NCI-H510A treated with DMSO at 0.1 percent for 48 hours (cell line): ENCODE data around the gene KCNG3.
A peak's percentile ranks its signal among the peaks of the same experiment; 100 is the strongest.

Experiments used
- DNase-seq: peaks from one replicate; lab custom pipeline; 2025; lab: John Stamatoyannopoulos, UW

Gene KCNG3, protein sequence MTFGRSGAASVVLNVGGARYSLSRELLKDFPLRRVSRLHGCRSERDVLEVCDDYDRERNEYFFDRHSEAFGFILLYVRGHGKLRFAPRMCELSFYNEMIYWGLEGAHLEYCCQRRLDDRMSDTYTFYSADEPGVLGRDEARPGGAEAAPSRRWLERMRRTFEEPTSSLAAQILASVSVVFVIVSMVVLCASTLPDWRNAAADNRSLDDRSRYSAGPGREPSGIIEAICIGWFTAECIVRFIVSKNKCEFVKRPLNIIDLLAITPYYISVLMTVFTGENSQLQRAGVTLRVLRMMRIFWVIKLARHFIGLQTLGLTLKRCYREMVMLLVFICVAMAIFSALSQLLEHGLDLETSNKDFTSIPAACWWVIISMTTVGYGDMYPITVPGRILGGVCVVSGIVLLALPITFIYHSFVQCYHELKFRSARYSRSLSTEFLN

GRCh38 chr2:42493468-42494354 lies at the start of gene KCNG3:
Gene KCNG3 (minus strand): TSS chr2:42493982. CDS start chr2:42493501, 481 bp downstream.
- peak; percentile 78 for DNase-seq

DNA sequence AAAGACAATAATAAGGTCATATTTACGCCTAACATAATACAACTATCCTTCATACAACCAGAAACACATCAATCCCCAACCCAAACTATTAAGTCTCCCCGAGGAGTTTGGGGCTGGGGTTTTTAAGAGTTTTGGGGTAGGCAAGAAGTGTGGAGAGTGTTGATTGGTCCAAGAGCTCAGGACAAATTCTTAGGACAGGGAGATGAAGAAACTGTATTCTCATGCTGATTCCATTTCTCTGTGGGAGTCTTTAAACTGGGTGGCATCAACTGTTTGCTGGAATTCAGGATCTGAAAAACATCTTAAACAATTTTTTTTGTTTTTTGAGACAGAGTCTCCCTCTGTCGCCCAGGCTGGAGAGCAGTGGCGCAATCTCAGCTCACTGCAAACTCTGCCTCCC lies 49.1 kb upstream of the KCNG3 start:
- DNase-seq: no peak

GRCh38 chr2:42537493-42537892 lies 43.7 kb upstream of the KCNG3 start:
- DNase-seq: no peak

- DNase-seq: no peak
Measured at GRCh38 chr2:42532397-42532796, 38.6 kb upstream of the KCNG3 start.

DNA sequence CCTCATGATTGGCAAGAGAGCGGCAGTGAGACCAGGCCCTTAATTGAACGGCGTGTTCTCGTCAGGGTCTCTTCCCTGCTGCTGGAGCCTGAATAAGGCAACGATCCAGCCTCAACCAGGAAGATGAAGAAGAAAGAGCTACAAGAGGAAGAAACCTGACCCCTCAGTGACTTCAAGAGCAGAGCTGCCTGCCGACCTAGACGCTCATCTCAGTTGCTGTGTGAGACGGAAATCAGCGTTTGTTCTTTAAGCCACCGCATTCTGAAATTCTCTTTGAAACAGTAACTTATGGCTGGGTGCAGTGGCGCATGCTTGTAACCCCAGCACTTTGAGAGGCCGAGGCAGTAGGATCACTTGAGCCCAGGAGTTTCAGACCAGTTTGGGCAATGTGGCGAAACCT lies 29.6 kb upstream of the KCNG3 start:
- DNase-seq: peak; percentile 56

GRCh38 chr2:42522035-42522434 lies 28.3 kb upstream of the KCNG3 start:
- no peak for DNase-seq

DNA sequence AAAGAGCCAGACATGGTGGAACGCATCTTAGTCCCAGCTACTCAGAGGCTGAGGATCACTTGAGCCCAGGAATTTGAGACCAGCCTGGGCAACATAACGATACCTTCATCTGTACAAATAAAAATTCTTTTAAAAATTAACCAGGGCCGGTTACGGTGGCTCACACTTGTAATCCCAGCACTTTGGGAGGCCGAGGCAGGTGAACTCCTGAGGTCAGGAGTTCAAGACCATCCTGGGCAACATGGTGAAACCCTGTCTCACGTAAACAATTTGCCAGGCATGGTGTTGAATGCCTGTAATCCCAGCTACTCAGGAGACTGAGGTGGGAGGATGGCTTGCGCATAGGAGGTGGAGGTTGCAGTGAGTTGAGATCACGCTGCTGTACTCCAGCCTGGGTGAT lies 25.8 kb upstream of the KCNG3 start:
- no peak for DNase-seq

DNA sequence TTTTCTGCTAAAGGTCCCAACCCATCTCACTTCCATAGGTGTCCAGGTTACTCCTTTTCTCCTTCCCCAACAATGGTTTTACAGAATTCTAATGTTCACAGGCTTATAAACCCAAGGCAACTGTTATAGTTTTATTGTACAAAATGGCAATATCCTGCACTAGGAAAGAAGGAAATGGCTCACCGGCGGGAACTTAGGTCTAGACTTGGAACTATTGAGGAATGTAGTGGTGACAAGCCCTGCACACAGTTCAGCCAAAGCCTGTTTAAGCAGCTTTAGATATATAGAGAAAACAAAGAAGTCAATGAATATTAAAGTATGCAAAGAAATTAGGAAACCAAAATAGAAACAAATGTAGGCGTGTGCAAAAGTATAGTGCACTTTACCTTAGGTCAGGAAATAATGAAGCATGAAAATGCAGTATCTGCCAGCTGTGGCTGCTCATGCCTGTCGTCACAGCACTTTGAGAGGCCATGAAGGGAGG lies 22.7 kb upstream of the KCNG3 start:
- no peak for DNase-seq

DNA sequence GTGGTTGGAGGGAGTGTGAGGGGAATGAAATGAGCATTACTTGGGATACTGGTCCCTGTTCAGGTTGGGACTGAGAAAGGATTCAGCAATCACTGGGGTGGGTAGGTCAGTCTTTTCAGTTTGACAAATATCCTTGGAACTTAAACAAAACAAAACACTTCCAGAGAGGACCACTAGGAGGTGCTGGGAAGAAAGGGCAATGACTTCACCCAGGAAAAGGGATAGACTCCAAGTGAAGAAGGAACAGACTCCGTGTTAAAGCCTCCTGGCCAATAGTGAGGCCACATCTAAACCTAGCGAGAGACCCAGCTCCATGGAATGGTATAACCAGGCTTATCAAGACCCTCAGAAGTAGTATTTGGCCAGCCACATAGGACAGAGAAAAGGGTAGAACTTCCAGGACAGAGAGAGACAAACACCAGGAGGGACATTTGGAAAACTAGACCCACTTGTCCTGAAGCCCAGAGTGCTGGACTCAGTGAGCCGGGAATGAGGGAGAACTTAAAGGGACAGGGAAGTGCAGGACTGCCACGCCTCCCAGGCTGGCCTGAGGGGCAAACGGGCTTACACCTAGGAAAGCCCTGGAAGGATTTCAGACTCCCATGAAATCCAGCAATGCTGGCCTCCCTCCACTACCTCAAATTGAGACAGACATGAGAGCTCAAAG lies 19.6 kb upstream of the KCNG3 start:
- peak; percentile 20 for DNase-seq

- DNase-seq: no peak
Measured at GRCh38 chr2:42510608-42511243, 16.9 kb upstream of the KCNG3 start.

DNA sequence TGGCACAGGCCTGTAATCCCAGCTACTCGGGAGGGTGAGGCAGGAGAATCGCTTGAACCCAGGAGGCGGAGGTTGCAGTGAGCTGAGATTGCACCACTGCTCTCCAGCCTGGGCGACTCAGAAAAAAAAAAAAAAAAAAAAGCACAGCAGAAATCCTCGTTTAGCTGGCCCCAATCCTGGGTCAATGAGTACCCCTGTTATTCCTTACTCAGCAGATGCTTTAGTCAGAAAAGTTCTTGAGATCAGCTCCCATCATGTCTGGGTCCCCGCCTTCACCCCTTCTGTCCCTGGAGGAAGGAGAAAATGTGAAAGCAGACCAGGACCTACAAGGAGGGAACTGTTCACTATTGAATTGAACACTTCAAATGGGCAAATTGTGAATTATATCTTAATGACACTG lies 16.4 kb upstream of the KCNG3 start:
- DNase-seq: no peak

- DNase-seq: no peak
Measured at GRCh38 chr2:42504364-42505230, 10.8 kb upstream of the KCNG3 start.

- DNase-seq: no peak
Measured at GRCh38 chr2:42503291-42503690, 9.5 kb upstream of the KCNG3 start.

DNA sequence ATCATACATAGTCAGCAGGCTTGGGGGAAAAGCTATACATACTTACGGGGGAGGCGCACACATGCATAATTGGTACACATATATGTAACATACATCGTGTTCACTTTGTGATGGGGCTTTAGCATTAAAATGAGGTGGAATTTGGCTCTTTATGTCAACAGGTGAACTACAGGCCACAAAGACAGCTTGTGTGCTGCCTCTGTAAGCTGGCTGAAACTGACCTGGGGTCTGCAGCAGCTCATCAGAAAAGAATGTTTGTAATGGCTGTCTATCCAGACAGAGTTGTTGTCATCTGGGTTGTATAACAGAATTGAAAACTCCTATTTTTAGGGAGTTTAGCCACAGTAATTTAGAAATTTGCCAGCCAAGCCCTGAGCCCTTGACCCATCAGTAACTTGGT lies 4.7 kb upstream of the KCNG3 start:
- DNase-seq: no peak

GRCh38 chr2:42495611-42496010 lies 1.8 kb upstream of the KCNG3 start:
- peak; percentile 56 for DNase-seq

DNA sequence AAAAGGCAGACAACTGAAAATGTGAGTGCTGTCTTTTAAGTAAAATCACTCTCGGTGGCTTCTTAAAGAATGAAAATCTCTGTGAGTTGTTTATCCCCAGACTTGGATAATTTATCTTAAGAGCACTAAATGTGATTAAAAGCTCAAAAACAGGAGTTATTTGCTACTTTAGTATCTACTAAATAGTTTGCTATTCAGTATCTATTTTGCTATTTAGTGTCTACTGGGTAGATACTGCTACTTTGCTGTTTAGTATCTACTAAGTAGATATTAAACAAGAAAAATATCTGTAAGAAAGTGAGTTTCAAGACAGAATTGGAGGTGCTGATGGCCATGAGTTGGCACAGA lies 1.4 kb upstream of the KCNG3 start:
- no peak for DNase-seq

- DNase-seq: peak; percentile 95
Measured at GRCh38 chr2:42494355-42495233, 812 bp upstream of the KCNG3 start.

DNA sequence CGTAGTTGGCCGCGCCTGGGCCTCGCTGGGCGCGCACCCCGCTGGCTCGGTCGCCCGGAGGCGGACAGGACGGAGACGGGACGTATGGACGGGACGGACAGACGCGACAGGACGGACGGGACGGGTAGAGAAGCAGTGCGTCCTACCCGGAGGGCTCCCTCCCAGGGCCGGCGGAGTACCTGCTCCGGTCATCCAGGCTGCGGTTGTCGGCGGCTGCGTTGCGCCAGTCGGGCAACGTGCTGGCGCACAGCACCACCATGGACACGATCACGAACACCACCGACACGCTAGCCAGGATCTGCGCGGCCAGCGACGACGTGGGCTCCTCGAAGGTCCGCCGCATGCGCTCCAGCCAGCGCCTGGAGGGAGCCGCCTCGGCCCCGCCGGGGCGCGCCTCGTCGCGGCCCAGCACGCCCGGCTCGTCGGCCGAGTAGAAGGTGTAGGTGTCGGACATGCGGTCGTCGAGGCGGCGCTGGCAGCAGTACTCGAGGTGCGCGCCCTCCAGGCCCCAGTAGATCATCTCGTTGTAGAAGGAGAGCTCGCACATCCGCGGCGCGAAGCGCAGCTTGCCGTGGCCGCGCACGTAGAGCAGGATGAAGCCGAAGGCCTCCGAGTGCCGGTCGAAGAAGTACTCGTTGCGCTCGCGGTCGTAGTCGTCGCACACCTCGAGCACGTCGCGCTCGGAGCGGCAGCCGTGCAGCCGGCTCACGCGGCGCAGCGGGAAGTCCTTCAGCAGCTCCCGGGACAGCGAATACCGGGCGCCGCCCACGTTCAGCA lies 903 bp downstream of the KCNG3 start:
- peak; percentile 47 for DNase-seq

DNA sequence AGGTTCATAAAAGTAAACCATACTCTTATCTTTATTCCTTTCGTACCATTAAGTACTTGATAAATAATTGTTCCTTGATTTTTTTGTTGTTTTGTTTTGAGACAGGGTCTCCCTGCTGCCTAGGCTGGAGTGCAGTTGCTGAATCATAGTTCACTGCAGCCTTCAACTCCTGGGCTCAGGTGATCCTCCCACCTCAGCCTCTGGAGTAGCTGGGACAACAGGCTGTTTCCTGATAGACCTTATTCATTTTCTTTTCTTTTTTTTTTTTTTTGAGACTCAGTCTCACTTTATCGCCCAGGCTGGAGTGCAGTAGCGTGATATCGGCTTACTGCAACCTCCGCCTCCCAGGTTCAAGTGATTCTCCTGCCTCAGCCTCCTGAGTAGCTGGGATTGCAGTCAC lies 5.5 kb downstream of the KCNG3 start:
- DNase-seq: no peak
